GM21447 (cell line): Measurements from ENCODE around the gene EIF4ENIF1.
A peak's percentile ranks its signal among the peaks of the same experiment; 100 is the strongest.
"Not testable (repeated sequence)": the region's sequence is repeated elsewhere in the genome, so short reads cannot be mapped to it uniquely, and the experiment has no call there.

Experiments
- ATAC-seq: cut with Tn5 transposase; IDR thresholded peaks from one replicate; pipeline ENCODE4 v1.9.1; 2021; ENCODE audit not compliant: unreplicated experiment

EIF4ENIF1 gene, protein sequence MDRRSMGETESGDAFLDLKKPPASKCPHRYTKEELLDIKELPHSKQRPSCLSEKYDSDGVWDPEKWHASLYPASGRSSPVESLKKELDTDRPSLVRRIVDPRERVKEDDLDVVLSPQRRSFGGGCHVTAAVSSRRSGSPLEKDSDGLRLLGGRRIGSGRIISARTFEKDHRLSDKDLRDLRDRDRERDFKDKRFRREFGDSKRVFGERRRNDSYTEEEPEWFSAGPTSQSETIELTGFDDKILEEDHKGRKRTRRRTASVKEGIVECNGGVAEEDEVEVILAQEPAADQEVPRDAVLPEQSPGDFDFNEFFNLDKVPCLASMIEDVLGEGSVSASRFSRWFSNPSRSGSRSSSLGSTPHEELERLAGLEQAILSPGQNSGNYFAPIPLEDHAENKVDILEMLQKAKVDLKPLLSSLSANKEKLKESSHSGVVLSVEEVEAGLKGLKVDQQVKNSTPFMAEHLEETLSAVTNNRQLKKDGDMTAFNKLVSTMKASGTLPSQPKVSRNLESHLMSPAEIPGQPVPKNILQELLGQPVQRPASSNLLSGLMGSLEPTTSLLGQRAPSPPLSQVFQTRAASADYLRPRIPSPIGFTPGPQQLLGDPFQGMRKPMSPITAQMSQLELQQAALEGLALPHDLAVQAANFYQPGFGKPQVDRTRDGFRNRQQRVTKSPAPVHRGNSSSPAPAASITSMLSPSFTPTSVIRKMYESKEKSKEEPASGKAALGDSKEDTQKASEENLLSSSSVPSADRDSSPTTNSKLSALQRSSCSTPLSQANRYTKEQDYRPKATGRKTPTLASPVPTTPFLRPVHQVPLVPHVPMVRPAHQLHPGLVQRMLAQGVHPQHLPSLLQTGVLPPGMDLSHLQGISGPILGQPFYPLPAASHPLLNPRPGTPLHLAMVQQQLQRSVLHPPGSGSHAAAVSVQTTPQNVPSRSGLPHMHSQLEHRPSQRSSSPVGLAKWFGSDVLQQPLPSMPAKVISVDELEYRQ

DNA sequence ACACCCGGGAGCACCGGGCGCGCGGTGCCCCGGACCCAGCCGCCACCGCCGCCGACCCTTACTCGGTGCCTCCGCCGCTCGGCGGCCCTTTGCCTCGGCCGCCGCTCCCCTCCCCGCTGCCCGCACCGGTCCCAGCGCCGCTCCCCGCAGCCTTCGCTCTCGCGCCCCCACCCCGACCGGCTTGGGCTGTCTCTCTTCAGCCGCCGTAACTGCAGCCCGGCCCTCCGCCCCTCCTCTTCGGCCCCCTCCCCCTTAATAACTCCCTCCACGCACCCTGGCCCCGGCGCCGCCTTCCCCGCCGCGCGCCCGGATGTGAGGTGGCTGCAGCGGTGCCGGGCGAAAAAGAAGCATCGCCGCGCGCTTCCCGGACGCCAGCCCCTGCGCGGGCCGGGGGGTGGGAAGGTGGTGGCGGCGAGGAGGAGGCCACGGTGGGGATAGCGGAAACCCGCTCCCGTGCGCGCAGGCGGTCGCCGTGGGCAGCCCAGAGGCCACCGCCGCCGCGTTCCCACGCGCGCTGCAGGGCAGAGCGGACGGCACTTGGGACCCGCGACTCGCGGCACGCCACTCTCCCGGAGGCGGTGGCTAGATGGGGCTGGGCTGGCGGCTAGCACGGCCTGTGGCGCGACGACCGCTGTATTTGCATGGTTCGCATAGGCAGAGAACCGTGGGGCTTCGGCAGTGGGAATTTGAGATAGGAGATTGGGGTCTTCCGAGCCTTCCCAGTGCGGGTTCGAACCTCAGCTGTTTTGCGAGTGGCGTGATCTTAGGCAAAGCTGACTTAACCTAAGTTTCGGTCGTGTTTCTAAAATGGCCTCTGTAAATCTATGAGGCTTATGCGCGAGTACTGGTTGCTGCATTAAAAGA, at the start of gene EIF4ENIF1:
Gene EIF4ENIF1 (minus strand): TSS at position 211 of the 864 bp plus-strand sequence. CDS start 1,124 bp downstream, outside the sequence.
- peak; percentile 32 for ATAC-seq

DNA sequence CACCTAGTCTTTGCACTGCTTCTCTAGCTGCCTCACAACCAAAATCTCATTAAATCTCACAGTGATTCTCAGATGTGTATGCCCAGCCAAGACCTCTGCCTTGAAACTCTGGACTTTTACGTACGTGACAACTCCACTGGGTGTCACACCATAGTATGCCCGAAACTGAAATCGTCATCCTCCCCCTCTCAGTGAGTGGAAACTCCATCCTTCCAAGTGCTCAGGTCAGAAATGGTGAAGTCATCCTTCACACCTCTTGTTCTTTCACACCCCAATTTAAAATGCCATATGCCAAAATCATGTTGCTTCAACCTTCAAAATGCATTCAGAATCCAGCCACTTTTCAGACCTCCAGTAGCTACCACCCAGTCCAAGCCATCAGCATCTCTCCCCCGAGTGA, 49.2 kb upstream of the EIF4ENIF1 start:
- no peak for ATAC-seq

DNA sequence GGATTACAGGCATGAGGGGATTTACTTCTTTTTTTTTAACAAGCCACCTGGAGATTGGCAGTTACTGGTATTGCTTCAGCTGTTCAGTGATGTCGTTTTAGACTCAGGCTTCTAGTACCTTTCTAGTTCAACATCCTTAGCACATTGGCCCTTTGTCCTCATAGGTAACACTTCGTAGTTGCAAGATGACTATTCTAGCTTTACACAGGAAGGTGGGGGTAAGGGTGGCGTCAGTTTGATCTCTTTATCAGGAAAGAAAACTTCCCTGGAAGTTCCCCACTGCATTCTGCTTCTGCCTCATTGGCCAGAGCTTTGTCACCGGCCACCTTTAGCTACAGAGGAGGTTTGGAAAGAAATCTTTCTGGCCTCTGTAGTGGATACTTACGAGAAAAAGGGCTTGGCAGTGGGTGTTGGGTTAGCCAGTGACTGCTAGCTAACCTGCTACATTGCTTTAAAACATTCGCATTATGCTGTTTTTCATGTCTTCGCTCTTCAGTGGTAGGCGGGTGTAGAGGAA, 47.4 kb upstream of the EIF4ENIF1 start:
- ATAC-seq: peak; percentile 58

DNA sequence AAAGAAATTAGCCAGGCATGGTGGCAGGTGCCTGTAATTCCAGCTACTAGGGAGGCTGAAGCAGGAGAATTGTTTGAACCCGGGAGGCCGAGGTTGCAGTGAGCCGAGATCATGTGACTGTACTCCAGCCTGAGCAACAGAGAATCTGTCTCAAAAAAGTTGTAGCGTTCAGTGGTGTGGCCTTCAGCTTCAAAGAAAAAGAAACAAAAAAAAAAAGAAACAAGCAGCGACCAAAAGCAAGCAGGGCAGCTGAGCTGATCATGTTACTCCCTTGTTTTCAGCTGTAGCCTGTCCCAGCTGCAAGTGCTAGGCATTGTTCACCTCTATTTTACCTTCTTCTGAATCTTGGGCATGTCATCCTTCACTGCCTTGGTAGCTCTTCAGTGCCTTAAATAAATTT, 43.7 kb upstream of the EIF4ENIF1 start:
- no peak for ATAC-seq

DNA sequence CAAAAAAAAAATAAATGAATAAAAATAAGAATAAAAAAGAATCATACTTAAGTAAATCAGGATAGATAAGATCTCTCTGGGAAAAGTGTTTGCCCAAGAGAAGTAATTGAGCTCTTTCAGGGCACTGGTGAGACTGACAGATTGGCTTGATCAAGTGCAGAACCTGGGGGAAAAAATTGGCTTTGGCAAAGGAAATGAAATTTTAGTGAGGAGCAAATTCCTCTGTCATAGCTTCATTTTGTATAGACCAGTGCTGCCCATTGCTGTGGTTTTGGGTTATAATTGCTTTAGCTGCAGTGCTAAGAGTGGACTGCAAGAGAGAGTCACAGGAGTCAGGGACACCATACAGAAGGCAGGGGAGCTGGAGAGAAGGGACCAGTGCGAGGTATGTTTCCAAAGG, 42.4 kb upstream of the EIF4ENIF1 start:
- ATAC-seq: no peak

DNA sequence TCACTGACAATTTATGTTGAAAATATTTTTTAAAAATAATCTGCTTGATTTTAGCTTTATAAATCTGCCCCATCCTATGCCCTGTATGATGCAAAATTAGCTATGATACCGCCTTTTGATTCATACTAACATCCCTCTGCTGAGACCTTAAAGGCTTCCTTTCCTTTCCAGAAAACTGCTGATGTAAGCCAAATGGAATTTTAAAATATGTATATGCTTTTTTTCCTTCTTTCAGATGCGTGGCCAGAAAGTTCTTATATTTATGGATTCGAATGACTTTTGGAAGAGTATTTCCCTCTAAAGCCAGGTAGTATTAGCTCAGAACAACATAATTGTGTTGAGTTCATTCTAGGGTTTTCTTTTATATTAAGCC, 41.2 kb upstream of the EIF4ENIF1 start:
- no peak for ATAC-seq

DNA sequence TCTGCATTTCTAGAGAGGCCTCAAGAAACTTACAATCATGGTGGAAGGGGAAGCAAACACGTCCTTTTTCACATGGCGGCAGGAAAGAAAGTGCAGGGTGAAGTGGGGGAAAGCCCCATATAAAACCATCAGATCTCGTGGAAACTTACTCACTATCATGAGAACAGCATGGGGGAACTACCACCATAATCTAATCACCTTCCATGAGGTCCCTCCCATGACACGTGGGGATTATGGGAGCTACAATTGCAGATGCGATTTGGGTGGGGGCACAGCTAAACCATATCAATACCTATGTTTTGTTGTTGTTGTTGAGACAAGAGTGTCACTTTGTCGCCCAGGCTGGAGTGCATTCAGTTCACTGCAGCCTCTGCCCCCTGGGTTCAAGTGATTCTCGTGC, 36.6 kb upstream of the EIF4ENIF1 start:
- no peak for ATAC-seq

DNA sequence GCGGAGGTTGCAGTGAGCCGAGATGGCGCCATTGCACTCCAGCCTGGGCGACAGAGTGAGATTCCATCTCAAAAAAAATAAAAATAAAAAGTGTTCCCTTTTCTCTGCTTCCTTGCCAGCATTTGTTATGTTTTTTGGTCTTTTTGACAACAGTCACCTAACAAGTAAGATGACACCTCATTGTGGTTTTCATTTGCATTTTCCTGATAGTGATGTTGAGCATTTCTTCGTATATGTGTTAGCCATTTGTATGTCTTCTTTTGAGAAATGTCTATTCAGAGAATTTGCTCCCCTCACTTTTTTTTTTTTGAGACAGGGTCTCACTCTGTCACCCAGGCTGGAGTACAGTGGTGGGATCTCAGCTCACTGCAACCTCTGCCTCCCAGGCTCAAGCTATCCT, 34.5 kb upstream of the EIF4ENIF1 start:
- not testable (repeated sequence) for ATAC-seq

DNA sequence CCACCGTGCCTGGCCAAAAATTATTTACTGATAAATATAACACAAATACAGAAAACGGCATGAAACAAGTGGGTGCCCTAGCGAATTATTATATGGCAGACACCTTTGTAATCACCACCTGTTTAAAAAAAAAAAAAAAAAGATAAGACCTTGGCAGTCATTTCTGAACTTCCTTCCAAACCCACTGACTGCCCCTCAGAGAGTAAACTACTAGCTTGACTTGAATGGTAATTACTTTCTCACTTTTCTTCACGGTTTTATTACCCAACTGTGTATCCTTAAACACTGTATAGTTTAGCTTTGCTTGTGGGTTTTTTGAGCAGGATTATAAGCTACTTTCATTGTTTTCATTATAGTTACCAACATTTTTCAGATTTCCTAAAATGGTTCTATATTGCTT, 30.4 kb upstream of the EIF4ENIF1 start:
- ATAC-seq: no peak

DNA sequence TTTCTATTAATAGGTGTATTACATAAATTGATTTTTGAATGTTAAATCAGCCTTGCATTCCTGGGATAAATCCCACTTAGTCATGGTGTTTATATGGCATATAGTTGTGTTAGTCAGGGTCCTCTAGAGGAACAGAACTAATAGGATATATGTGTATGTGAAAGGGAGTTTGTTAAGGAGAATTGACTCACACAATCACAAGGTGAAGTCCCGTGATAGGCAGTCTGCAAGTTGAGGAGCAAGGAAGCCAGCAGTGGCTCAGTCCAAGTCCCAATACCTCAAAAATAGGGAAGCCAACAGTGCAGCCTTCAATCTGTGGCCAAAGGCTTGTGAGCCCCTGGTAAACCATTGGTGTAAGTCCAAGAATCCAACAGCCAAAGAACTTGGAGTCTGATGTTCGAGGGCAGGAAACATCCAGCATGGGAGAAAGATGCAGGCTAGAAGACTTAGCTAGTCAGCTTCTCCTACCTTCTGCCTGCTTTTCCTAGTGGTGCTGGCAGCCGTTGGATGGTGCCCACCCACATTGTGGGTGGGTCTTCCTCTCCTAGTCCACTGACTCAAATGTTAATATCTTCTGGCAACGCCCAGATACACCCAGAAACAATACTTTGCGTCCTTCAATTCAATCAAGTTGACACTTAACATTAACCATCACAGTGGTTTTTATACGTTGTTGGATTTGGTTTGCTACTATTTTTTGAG, 19.6 kb upstream of the EIF4ENIF1 start:
- ATAC-seq: no peak

DNA sequence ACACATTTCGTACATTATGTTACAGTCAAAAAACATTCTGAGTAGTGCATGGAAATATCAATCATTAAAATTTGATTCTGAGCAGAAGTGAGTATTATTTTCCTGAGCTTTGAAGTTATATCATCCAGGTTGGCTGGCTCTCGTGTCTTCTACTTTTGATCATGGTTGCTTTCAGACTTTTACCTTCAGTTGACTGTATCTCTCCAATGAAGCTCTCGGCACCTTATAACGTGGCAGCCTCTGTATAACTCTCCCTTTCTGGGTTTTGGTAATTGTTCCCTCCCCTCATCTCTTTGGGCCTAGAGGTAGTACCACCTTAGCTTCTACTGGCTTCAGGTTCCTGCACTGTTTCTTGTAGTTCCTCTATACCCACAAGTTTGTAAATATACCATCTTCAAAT, 18.9 kb upstream of the EIF4ENIF1 start:
- no peak for ATAC-seq

DNA sequence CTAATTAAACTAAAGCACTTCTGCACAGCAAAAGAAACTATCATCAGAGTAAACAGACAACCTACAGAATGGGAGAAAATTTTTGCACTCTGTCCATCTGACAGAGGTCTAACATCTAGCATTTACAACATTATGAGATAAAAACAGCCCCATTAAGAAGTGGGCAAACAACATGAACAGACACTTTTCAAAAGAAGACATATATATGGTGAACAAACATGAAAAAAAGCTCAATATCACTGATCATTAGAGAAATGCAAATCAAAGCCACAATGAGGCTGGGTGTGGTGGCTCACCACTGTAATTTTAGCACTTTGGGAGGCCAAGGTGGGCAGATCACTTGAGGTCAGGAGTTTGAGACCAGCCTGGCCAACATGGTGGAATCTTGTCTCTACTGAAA, 17.9 kb upstream of the EIF4ENIF1 start:
- not testable (repeated sequence) for ATAC-seq

DNA sequence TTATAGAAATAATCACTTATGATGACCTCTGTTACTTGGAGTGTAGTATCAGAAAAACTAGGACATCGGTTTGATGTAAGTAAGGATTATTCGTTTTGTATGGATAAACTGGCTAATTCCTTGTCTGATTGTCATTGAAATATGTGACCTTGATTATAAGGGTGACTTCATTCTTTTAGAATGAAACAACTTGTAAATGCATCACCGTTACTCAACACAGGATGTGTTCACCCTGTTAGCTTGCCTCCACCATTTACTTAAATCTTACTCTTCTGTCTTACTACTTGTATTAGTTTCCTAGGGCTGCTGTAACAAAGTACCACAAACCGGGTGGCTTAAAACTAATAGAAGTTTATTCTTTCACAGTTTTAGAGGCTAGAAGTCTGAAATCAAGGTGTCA, 14.6 kb upstream of the EIF4ENIF1 start:
- no peak for ATAC-seq

DNA sequence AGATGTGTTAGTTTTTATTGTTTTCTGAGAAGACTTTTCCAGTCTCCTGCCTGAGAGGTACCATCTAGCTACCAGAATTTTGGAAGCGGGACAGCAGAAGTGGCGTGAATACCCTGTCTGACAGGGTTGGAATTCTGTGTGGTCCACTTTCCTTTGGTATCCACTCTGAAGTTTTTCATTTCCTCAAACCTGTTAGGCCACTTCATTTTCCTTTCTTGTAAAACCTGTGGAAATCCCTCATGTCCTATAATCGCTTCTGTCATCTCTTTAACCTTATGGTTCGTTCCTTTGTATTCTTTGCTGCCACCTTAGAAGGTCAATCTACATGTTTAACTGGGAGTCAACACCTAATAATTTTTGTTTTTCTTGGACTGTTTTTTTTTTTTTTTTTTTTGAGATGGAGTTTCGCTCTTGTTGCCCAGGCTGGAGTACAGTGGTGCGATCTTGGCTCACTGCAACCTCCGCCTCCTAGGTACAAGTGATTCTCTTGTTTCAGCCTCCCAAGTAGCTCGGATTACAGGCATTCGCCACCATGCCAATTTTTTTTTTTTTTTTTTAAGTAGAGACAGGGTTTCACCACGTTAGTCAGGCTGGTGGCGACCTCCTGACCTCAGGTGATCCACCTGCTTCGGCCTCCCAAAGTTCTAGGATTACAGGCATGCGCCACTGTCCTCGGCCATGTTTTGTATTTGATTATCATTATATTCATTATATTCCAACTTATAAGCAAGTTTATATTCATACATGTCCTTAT, 13.7 kb upstream of the EIF4ENIF1 start:
- ATAC-seq: no peak

DNA sequence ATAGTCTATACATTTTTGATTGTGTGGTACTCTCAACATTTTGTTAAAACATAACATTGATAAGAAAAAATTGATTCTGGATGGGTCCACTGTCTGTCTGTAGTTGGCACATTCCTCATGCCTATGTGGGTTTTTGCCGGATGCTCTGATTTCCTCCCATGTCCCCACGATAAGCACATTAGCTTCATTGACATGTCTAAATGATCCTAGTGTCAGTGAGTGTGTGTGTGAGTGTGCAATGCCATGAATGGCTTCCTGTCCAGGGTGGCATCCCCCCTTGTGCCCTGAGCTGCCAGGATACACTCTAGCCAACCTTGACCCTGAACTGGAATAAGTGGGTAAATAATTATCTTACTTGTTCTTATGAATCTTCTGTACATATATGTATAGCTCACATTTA, 12.1 kb upstream of the EIF4ENIF1 start:
- ATAC-seq: no peak

DNA sequence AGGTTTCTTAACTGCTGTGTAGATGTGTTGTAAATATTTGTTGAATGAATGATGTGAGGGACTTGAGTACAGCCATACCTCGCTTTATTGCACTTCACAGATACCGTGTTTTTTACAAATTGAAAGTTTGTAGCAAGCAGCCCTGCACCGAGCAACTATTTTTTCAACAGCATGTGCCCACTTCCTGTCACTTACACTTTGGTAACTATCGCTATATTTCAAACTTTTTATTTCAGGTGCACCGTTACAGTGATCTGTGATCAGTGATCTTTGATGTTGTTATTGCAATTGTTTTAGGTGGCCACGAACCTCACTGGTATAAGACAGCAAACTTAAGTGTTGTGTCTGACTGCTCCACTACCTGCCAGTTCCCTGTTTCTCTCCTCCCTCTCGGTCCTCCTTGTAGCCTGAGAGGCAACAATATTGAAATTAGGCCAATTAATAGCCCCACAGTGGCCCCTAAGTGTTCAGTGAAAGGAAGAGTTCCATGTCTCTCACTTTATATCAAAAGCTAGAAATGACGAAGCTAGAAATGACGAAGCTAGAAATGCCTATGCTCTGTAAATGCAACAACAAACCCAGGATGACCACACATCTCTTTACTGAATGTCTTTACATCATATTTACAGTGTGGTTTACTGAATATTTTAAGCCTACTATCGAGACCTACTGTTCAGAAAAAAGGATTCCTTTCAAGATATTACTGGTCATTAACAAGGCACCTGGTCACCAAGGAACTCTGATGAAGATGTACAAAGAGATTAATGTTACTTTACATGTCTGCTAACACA, 7.7 kb upstream of the EIF4ENIF1 start:
- no peak for ATAC-seq

DNA sequence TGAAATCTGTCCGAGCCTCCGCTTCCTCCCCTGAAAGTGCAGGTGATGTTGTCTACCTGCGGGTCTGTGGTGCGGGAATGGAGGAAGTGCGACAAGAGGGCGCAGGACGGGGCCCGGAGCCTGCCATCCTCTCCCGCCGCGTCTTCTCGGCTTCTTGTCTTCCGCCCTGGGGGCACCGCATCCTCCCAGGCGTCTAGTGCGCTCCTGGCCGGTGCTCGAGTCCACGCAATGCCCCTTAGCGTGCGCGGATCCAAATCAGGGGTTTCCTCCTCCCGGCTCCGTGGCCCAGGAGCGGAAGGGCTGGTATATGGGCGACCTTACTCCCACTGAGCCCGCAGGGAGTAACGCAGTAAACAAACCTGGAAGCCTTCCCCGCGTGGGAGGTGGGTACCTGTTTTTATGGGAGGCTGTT, 7.1 kb upstream of the EIF4ENIF1 start:
- ATAC-seq: peak; percentile 25

DNA sequence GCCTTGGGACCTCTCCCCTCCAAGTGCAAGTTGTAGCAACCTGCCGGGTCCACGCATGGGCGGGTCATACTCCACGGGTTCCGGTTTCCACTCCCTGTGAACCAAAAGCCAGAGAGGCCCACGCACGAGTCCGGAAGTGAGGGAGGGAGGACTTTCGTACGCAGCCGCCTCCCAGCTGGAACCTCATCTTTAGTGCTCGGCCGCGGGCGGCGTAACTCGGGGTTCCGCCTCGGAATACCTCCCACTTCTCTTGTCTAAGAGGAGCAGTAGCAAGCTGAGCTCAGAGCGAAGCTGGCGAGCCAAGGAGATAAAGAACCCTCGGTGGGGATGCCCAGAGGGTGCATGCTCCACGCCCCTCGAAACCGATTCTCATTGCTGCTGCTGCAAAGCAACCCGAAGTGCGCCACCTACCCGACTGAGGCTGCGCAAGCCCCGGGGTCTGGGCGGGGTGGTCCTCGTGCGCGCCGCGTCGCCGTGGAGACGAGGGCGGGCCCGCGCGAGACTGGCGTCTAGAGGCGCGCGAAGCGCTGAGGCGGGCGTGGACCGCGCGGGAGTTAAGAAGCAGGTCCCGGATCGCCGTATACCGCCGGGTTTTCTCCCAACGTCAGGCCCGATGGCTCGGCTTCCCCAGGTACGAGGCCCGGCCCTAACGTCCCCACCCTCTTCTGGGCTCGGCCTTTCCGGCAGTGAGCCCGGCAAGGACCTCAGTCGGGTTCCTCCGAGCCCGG, 6.5 kb upstream of the EIF4ENIF1 start, which contains the start of gene SFI1:
Gene SFI1 (plus strand): TSS at position 530 of the 728 bp plus-strand sequence. CDS start 11,749 bp downstream, outside the sequence.
- peak; percentile 66 for ATAC-seq
